ENCODE data around the gene TMC6.

GRCh38 chr17:78113804-78114785 is 14.5 kb downstream of the TMC6 start:
- TF ChIP-seq EZH2 (IDR thresholded peaks at IDR 0.05; ENCODE audit: low read depth, unreplicated experiment) (no peak), REST (IDR thresholded peaks at IDR 0.05; ENCODE audit: unreplicated experiment) (no peak), CTCF (conservative IDR thresholded peaks at IDR 0.05; ENCODE audit: low read depth in 2 of 2) (no peak)
